Mucosa of rectum (tissue), 2 donors: ENCODE data around the gene ANTXR1.

ENCODE experiments used
- H3K27ac ChIP-seq, 2 donors: one replicate each; pipeline ENCODE4 v1.7.0; 2013; ENCODE audit warnings: inconsistent platforms in 2 of 2, low read depth in 2 of 2, low read length in 2 of 2
- H3K27me3 ChIP-seq, 2 donors: one replicate each; pipeline ENCODE4 v1.7.0; 2013; ENCODE audit warnings: low read length in 2 of 2; ENCODE audit not compliant: control insufficient read depth in 2 of 2, insufficient read depth in 2 of 2
- H3K36me3 ChIP-seq, 2 donors: one replicate each; pipeline ENCODE4 v1.7.0; 2013; ENCODE audit warnings: low read length in 2 of 2; ENCODE audit not compliant: control insufficient read depth in 2 of 2, insufficient read depth in 2 of 2
- H3K4me1 ChIP-seq, 2 donors: one replicate each; pipeline ENCODE4 v1.7.0; 2013; ENCODE audit warnings: low read length in 2 of 2, mild to moderate bottlenecking in 1 of 2; ENCODE audit not compliant: control insufficient read depth in 2 of 2, insufficient read depth in 2 of 2
- H3K4me3 ChIP-seq, 2 donors: one replicate each; pipeline ENCODE4 v1.7.0; 2013; ENCODE audit warnings: low read length in 2 of 2
- H3K9ac ChIP-seq, 2 donors: one replicate each; pipeline ENCODE4 v1.7.0; 2013; ENCODE audit warnings: low read length in 2 of 2, low read depth in 1 of 2, mild to moderate bottlenecking in 1 of 2
- H3K9me3 ChIP-seq, 2 donors: one replicate each; pipeline ENCODE4 v1.7.0; 2013; ENCODE audit warnings: low read length in 2 of 2; ENCODE audit not compliant: control insufficient read depth in 2 of 2
- donor health status: healthy.
- donor health status: Normal muscosa, but diverticular disease.

Gene ANTXR1

DNA sequence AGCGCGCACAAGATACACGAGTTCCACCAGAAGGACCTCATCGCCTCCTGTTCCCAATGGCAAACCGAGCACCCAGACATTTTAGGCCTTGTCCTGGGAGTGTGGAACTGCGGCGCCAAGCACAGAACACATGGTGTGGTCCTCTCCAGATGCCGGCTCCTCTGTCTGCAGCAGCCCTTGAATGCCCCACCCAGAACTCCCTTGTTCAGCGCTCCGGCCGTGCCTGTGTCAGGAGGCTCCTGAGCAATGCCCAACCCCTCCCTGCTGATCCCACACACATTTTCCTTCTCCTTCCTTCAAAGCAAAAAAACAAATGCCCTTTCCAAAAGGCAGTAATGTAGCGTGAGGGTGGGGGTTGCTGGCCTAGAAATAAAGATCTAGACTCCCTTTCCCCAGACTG is 284.2 kb downstream of the ANTXR1 start:
- Histone ChIP-seq H3K27me3 (no peaks in the 10 kb centered on the region), H3K4me3 (no peak overlapping the region), H3K4me1 (no peaks in the 10 kb centered on the region), H3K27ac (no peak overlapping the region), H3K9me3 (no peaks in the 10 kb centered on the region), H3K36me3 (no peaks in the 10 kb centered on the region), H3K9ac (no peak overlapping the region)

DNA sequence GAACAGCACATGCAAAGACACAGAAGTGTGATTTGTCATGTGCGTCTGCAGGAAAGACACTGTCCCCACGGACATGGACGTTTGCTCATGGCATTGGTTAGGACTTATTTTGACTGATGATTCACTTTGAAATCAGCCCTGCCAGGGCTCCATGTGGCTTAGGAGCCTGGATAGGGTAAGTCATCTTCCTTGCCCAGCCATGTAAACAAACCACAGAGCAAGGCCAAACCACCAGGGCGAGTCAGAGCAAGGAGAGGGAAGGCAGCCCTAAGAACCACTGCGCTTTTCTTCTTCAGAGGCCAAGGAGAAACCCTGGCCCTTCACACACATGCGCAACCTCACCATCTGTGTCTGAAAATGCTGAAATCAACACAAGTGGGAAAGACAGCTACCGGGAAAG is 285.3 kb downstream of the ANTXR1 start:
- no peak overlapping the region for H3K9ac ChIP-seq
- H3K36me3 ChIP-seq, result no peaks in the 10 kb centered on the region
- H3K27me3 ChIP-seq, result no peaks in the 10 kb centered on the region
- no peak overlapping the region for H3K27ac ChIP-seq
- no peaks in the 10 kb centered on the region for H3K9me3 ChIP-seq
- no peaks in the 10 kb centered on the region for H3K4me1 ChIP-seq
- no peak overlapping the region for H3K4me3 ChIP-seq

DNA sequence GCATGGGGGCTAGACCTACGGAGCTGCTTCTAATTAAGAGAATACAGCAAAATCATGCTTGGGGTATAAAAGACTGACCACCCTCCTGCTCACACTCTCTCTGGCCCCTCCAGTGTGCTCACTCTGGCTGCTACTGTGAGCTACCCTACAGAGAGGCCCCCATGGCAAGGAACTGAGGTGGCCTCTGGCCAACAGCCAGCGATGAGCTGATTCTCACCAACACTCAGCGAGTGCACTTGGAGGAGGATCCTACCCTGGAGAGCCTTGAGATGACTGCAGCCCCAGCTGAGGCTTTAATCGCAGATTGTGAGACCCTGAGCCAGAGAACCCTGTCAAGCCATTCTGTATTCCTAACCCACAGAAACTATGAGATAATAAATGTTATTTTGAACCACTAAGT is 285.9 kb downstream of the ANTXR1 start:
- Histone ChIP-seq H3K27ac (no peak overlapping the region), H3K4me1 (no peaks in the 10 kb centered on the region), H3K27me3 (no peaks in the 10 kb centered on the region), H3K9me3 (no peaks in the 10 kb centered on the region), H3K9ac (no peak overlapping the region), H3K36me3 (no peaks in the 10 kb centered on the region), H3K4me3 (no peak overlapping the region)
